ENCODE measurements around the gene MPG. TPM values are rescaled to one million over a fixed set of nuclear protein-coding genes. Genes with fewer than 3 reads are reported as not detected.

Gene MPG
- total and polyA plus RNA-seq, 10 of the 15 experiments (the other 5 are each of a cell fraction or from before 2014, with no cell fraction given): 0.32 to 193 (median 55.7) TPM

GRCh38 chr16:71210-71539 is 6.8 kb upstream of the MPG start (continued):
- TF ChIP-seq REST (IDR thresholded peaks at IDR 0.05; ENCODE audit: low read depth, low read length) (no peak), IRF3 (IDR thresholded peaks at IDR 0.05) (no peak), TCF12 (IDR thresholded peaks at IDR 0.05; ENCODE audit: low read depth, low read length) (no peak), SMAD5 (IDR thresholded peaks at IDR 0.05; ENCODE audit: low read depth) (no peak), ZBED1 (IDR thresholded peaks at IDR 0.05; ENCODE audit: borderline replicate concordance) (no peak), PRDM15 (CRISPR knock-in tag; IDR thresholded peaks at IDR 0.05) (no peak), USF2 (IDR thresholded peaks at IDR 0.05; ENCODE audit: borderline replicate concordance, low read depth, low read length) (no peak), IRF4 (IDR thresholded peaks at IDR 0.05; ENCODE audit: low read depth, low read length) (no peak)

Measured in GM12878 (cell line).